Fibroblast of lung (primary cell): ENCODE measurements around the gene TLE1. TPM values are rescaled to one million over a fixed set of nuclear protein-coding genes. Genes with fewer than 3 reads are reported as not detected.

ENCODE experiments used
- DNase-seq, 2 donors: peaks; one replicate each; pipeline versions ENCODE4 v3.0.0 to v3.0.0-alpha.2; 2010; ENCODE audit warnings: low read depth in 2 of 2
- H2AFZ ChIP-seq: 2 replicates; pipeline ENCODE4 v1.5.1; 2012; ENCODE audit warnings: low read length, control low read depth, inconsistent platforms
- H3K27ac ChIP-seq: 2 replicates; pipeline ENCODE4 v1.5.1; 2011; ENCODE audit warnings: low read length, control low read depth; ENCODE audit not compliant: insufficient read depth
- H3K27me3 ChIP-seq: 2 replicates; pipeline ENCODE4 v1.5.1; 2011; ENCODE audit warnings: mild to moderate bottlenecking, low read length; ENCODE audit not compliant: control insufficient read depth, insufficient read depth
- H3K36me3 ChIP-seq: 2 replicates; pipeline ENCODE4 v1.5.1; 2011; ENCODE audit warnings: low read length; ENCODE audit not compliant: control insufficient read depth, insufficient read depth
- H3K4me1 ChIP-seq: 2 replicates; pipeline ENCODE4 v1.5.1; 2011; ENCODE audit warnings: low read length; ENCODE audit not compliant: control insufficient read depth, insufficient read depth; ENCODE audit errors: extremely low read depth
- H3K4me2 ChIP-seq: 2 replicates; pipeline ENCODE4 v1.5.1; 2011; ENCODE audit warnings: low read length, control low read depth; ENCODE audit not compliant: insufficient read depth; ENCODE audit errors: extremely low read depth
- H3K4me3 ChIP-seq, 4 experiments: fragments of 200-600 bp in 1 of 4; sonication (generic) in 1 of 4; replicated peaks in 1 of 4; 2 replicates each; pipeline ENCODE4 v1.5.1; 2011 to 2016; ENCODE audit warnings: low read length in 4 of 4, low read depth in 3 of 4, mild to moderate bottlenecking in 3 of 4, control low read depth in 2 of 4, inconsistent platforms in 1 of 4, mixed read lengths in 1 of 4; ENCODE audit not compliant: insufficient read depth in 1 of 4; ENCODE audit errors: control extremely low read depth in 1 of 4
- H3K79me2 ChIP-seq: 2 replicates; pipeline ENCODE4 v1.5.1; 2012; ENCODE audit warnings: mild to moderate bottlenecking, low read length, inconsistent platforms; ENCODE audit not compliant: control insufficient read depth, insufficient read depth
- H3K9ac ChIP-seq: 2 replicates; pipeline ENCODE4 v1.5.1; 2011; ENCODE audit warnings: mild to moderate bottlenecking, low read length, control low read depth; ENCODE audit not compliant: insufficient read depth
- H3K9me3 ChIP-seq: 2 replicates; pipeline ENCODE4 v1.5.1; 2012; ENCODE audit warnings: low read depth, low read length; ENCODE audit not compliant: control insufficient read depth, insufficient read depth
- H4K20me1 ChIP-seq: 2 replicates; pipeline ENCODE4 v1.5.1; 2011; ENCODE audit warnings: low read length; ENCODE audit not compliant: control insufficient read depth, insufficient read depth; ENCODE audit errors: extremely low read depth
- CTCF ChIP-seq, 2 donors: IDR thresholded peaks in 1 of 2; conservative IDR thresholded peaks in 1 of 2; 1 replicate in 1 of 2; 2 replicates in 1 of 2; pipeline ENCODE4 v1.5.1; 2011 to 2012; ENCODE audit warnings: low read length in 2 of 2, control low read depth in 1 of 2, inconsistent platforms in 1 of 2, low read depth in 1 of 2, mild to moderate bottlenecking in 1 of 2
- EZH2 ChIP-seq: IDR thresholded peaks from 2 replicates; pipeline ENCODE4 v1.5.1; 2012; ENCODE audit warnings: low read length, control low read depth, mild to moderate bottlenecking; ENCODE audit errors: missing control alignments
- polyA plus RNA-seq, 2 donors: library from polyadenylated mRNA; depleted of rRNA in 1 of 2; stranded (reverse) in 1 of 2; unstranded in 1 of 2; fragments of >200 nt; gene quantifications; 2 replicates each; pipeline ENCODE4 v1.2.1, GENCODE V29; 2011 to 2012; ENCODE audit warnings: missing spikeins in 1 of 2
- total RNA-seq: library from RNA; depleted of rRNA; stranded (reverse); fragments of >200 nt; gene quantifications from 2 replicates; pipeline ENCODE4 v1.2.1, GENCODE V29; 2014

Gene TLE1
- total and polyA plus RNA-seq, 2 donors (not counting 1 experiment from before 2014, with no cell fraction given): 29.3 to 29.7 TPM

GRCh38 chr9:81669866-81670265 is 19.5 kb downstream of the TLE1 start:
- H3K4me1 ChIP-seq: peaks cover 11% of the 10 kb centered on the region
- no peaks in the 10 kb centered on the region for H3K27me3 ChIP-seq
- TF ChIP-seq EZH2: no peak
- no peak for TF ChIP-seq CTCF (conservative IDR thresholded peaks at IDR 0.05 in 1 of 2, IDR thresholded peaks at IDR 0.05 in 1 of 2; ENCODE audit: low read depth in 1 of 2, low read length in 2 of 2)
- H4K20me1 ChIP-seq: no peaks in the 10 kb centered on the region
- no peak overlapping the region for H3K27ac ChIP-seq
- H3K79me2 ChIP-seq: peaks cover 12% of the 10 kb centered on the region
- H3K9ac ChIP-seq: no peak overlapping the region
- H3K9me3 ChIP-seq: no peaks in the 10 kb centered on the region
- no peak overlapping the region for H3K4me2 ChIP-seq
- no peak overlapping the region for H3K4me3 ChIP-seq
- no peak for DNase-seq
- H3K36me3 ChIP-seq: no peaks in the 10 kb centered on the region
- H2AFZ ChIP-seq: no peak overlapping the region

- Histone ChIP-seq H3K36me3 (no peaks in the 10 kb centered on the region), H3K79me2 (peaks cover 15% of the 10 kb centered on the region), H3K27me3 (no peaks in the 10 kb centered on the region), H2AFZ (no peak overlapping the region), H3K4me2 (peak overlapping the region; percentile 61), H3K4me1 (peaks cover 11% of the 10 kb centered on the region), H3K4me3 (no peak overlapping the region), H3K27ac (peak overlapping the region; percentile 2), H3K9me3 (no peaks in the 10 kb centered on the region), H3K9ac (no peak overlapping the region), H4K20me1 (no peaks in the 10 kb centered on the region)
- TF ChIP-seq EZH2 (no peak), CTCF (conservative IDR thresholded peaks at IDR 0.05 in 1 of 2, IDR thresholded peaks at IDR 0.05 in 1 of 2; ENCODE audit: low read depth in 1 of 2, low read length in 2 of 2) (no peak)
- DNase-seq: peak; percentile 65 to 82
Observed at GRCh38 chr9:81669041-81669651, 20.2 kb downstream of the TLE1 start.

- Histone ChIP-seq H3K27me3 (no peaks in the 10 kb centered on the region), H3K27ac (no peak overlapping the region), H4K20me1 (no peaks in the 10 kb centered on the region), H3K9ac (no peak overlapping the region), H3K4me3 (no peak overlapping the region), H3K9me3 (no peaks in the 10 kb centered on the region), H3K36me3 (peaks cover 1% of the 10 kb centered on the region), H2AFZ (no peak overlapping the region), H3K79me2 (peaks cover 16% of the 10 kb centered on the region), H3K4me1 (peaks cover 9% of the 10 kb centered on the region), H3K4me2 (no peak overlapping the region)
- TF ChIP-seq CTCF (conservative IDR thresholded peaks at IDR 0.05 in 1 of 2, IDR thresholded peaks at IDR 0.05 in 1 of 2; ENCODE audit: low read depth in 1 of 2, low read length in 2 of 2) (no peak), EZH2 (no peak)
- DNase-seq: peak in 1 of 2 donors; percentile 53
Observed at GRCh38 chr9:81666123-81666522, 23.2 kb downstream of the TLE1 start.
